OCI-M2 (cell line): ENCODE data around the gene IFT27.

ENCODE experiments used
- DNase-seq: peaks from one replicate; lab custom pipeline; 2025; ENCODE audit not compliant: unreplicated experiment; lab: John Stamatoyannopoulos, UW

The IFT27 gene

DNA sequence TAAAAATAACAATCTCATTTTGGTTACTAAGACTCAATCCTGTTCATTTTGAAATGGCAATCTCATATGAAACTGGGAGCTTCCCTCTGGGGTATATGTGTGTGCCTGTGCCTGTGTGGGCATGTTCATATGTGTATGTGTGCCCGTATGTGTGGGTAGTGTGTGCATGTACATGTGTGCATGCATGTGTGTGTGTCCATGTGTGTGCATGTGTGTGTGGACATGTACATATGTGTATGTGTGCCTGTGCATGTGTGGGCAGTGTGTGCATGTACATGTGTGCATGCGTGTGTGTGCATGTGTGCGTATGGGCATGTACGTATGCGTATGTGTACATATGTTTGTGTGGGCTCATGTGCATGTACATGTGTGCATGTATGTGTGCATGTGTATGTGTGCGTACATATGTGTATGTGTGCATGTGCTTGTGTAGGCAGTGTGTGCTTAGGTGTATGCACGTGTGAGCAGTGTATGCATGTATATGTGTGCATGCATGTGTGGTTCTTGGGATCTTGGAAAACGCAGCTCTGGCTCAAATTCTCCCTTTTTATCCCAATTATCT lies 47.9 kb downstream of the IFT27 start:
- no peak for DNase-seq

DNA sequence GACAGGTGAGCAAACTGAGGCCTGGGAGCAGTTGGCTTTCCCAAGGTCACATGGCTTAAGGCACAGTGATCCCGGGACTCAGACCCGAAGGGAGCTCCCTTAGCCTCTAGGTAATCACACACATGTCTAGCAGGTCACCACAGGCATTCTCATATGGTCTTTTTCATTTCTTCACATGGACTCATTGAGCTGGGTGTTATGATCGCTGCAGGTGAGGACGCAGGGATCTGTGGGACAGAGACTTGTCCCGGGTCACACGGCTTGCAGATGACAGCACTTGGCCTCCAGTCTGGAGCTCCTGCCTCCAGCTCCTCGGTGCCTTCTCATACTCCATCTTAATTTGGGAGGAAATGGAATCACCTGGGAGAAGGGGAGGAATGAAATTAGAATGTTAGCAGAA lies 48.8 kb downstream of the IFT27 start:
- no peak for DNase-seq

DNA sequence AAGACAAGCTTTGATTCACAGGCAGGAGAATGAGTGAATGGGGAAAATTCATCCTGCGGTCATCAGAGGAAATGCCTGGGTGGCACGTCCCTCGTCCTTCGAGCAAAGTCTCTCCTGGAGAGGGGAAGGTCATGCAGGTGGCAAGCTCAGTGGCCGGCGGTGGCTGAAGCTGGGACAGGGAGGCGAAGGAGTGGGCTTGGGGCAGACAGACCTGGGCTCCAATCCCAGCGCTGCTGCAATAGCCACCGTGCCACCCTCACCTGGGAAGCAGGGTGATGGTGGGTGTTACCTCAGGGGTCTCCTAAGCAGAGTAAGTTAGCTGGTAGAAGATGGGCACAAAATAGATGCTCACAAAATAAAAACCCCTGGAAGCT lies 49.9 kb downstream of the IFT27 start:
- DNase-seq = no peak

DNA sequence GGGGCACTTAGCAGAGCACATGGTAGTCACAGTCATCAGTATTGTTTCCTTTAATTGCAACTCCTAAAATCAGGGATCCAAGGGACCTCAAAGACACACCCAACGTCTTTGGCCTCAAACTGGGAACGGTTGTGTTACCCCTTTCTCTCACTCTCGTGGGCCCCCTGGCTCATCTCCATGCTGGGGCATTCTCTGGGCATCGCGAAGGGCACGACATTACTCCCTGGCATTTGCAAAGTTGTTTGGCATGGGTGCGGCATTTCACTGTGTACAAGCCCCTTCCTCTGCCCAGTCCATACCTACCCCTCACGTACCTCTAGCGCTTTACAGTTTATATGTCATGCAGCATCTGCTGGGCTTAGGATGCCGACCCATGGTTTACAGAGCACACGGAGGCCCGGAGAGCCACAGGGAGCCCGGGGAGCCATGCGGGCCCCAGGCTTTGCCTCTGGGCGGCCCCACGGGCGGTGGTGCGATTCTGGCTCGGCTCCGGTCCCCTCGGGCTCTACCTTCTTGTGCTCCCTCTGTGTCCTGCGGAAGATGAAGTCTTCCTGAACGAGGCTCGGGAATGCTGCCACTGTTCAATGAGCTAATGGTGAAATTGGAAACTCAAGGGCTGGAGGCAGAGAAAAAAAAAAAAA lies 50.4 kb downstream of the IFT27 start:
- no peak for DNase-seq

DNA sequence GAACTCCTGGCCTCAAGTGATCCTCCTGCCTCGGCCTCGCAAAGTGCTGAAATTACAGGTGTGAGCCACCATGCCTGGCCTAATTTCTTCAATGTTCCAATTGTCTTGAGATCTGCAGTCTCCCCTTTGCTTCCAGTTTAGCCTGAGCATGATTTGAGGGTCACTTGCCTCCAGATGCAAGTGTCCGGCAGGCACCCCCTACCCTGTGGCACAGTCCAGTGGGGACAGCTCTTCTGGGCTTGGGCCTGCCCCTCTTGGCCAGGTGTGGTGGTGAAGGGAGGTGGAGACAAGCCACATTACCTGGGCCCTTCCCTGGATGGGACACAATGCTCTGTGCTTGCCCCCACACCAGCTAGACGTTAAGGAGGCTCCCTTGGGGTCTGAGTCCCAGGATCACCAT lies 51.1 kb downstream of the IFT27 start:
- DNase-seq = no peak

DNA sequence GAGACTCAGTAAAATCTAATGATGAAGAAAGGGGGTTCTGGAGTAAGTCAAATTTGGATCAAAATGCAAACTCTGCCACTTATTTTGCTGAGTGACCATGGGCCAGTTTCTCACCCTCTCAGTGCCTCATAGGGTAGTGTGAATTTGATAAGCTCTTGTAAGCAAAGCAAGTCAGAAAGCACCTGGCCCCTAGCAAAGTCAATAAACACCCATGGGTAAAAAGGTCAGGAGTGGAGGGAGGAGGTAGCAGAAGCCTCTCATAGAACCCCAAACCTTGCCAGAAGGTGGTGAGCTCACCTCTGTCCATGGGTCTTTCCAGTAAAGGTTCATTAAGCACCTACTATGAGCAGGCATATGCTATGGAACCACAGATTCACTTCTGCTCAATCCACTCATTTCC lies 53.9 kb downstream of the IFT27 start:
- DNase-seq = no peak

DNA sequence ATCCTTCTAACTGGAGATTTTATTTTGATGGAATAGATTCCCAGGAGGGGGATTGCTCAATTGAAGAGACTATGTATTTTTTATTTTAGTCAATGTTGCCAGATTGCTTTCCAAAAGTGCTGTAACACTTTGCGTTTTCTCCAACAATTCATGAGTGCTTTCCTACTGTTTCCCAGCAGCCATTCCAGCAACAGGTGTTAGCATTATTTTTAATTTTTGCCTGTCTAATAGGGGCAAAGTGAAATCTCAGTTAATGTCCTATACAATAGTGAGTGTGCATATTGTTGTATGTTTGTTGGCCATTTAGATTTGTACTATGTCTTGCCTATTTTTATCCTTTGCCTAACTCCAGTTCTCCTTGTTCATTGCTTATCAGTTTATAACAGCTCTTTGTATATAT lies 60.3 kb downstream of the IFT27 start:
- DNase-seq = no peak

DNA sequence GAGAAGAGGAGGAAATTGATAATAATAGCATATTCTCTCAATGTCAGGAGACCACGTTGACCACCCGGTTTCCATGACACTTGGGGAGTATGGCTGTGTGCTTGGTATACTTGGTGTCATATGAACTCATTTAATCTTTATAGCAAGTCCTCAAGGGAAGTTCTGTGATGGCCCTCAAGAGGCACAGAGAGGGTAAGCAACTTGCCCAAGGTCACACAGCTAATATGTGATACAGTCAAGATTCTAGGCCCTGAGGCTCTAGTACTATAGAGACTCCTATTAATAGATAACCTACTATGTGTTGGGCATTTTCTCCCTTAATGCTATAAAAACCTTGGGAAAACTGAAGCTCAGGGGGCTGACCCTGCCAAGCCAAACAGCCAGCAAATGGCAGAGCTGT lies 61.8 kb downstream of the IFT27 start:
- DNase-seq = no peak

DNA sequence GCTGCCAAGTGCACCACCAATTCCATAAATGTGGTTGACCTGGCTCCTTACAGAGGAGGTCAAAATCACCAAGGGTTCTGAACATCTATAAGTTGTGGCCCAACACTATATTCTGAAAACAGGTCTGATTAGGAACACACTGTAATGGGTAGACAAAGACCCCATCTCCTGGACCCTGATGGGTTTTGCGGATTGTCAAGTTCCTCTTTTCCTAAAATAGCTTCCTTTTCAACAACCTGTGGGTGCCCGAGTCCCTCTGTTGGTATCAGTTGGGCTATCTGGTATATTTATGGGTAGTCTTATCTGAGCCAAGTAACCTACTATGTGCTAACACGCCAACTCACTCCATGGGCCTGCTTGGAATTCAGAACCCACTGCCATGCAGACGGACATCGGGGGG lies 62.5 kb downstream of the IFT27 start:
- no peak for DNase-seq
